Keratinocyte (primary cell): Measurements from ENCODE around the gene GANAB.

Source experiments
- CTCF ChIP-seq, 3 experiments: IDR thresholded peaks in 1 of 3; conservative IDR thresholded peaks in 1 of 3; optimal IDR thresholded peaks in 1 of 3; 2 replicates in 2 of 3; 3 replicates in 1 of 3; pipeline versions ENCODE3 to v1.5.1; 2011; ENCODE audit warnings: low read length in 3 of 3, mild to moderate bottlenecking in 3 of 3, moderate library complexity in 2 of 3, control low read depth in 1 of 3, inconsistent platforms in 1 of 3; ENCODE audit not compliant: insufficient read depth in 2 of 3; ENCODE audit errors: extremely low read depth in 1 of 3
- EZH2 ChIP-seq: IDR thresholded peaks from one replicate; pipeline ENCODE4 v1.6.1; 2012; ENCODE audit warnings: inconsistent platforms, mild to moderate bottlenecking, low read length, moderate library complexity

GRCh38 chr11:62603072-62603408 lies 43.4 kb downstream of the GANAB start:
- no peak for TF ChIP-seq CTCF (optimal IDR thresholded peaks at IDR 0.05 in 1 of 3, IDR thresholded peaks at IDR 0.05 in 1 of 3, conservative IDR thresholded peaks at IDR 0.05 in 1 of 3; ENCODE audit: extremely low read depth in 1 of 3, insufficient read depth in 2 of 3, low read length in 3 of 3)
- no peak for TF ChIP-seq EZH2
